HepG2 (cell line): Measurements from ENCODE around the gene PPP2R5D. TPM values are rescaled to one million over a fixed set of nuclear protein-coding genes. Genes with fewer than 3 reads are reported as not detected.

Experiments used
- CBX1 ChIP-seq: IDR thresholded peaks from one replicate; pipeline ENCODE4 v1.6.1; 2016; ENCODE audit warnings: antibody characterized with exemption, low read depth
- CEBPG ChIP-seq: IDR thresholded peaks from 2 replicates; pipeline ENCODE4 v1.6.1; 2016
- GABPB1 ChIP-seq: IDR thresholded peaks from 2 replicates; pipeline ENCODE4 v1.6.1; 2016; ENCODE audit warnings: mild to moderate bottlenecking, missing genetic modification reagents, moderate library complexity, missing compliant biosample characterization
- MYNN ChIP-seq: sonication (generic); formaldehyde crosslinking; IDR thresholded peaks from 2 replicates; pipeline ENCODE4 v1.4.0; 2020; ENCODE audit warnings: mild to moderate bottlenecking, low read depth, missing genetic modification reagents
- RFX5 ChIP-seq: IDR thresholded peaks from 2 replicates; pipeline ENCODE4 v1.6.1; 2011; ENCODE audit warnings: low read depth, low read length, improper control_type of control experiment
- RXRB ChIP-seq: IDR thresholded peaks from 2 replicates; pipeline ENCODE4 v1.6.1; 2016; ENCODE audit warnings: borderline replicate concordance, missing genetic modification reagents, missing compliant biosample characterization
- SIN3A ChIP-seq: IDR thresholded peaks from 2 replicates; pipeline ENCODE4 v1.6.1; 2011; ENCODE audit warnings: low read depth, mild to moderate bottlenecking, control low read depth, low read length, borderline replicate concordance
- SIX4 ChIP-seq: sonication (generic); formaldehyde crosslinking; IDR thresholded peaks from 2 replicates; pipeline ENCODE4 v1.4.0; 2020; ENCODE audit warnings: missing genetic modification reagents
- SRSF1 ChIP-seq: fragments of 200-400 bp; formaldehyde crosslinking; optimal IDR thresholded peaks from 2 replicates; pipeline ENCODE3; 2017; ENCODE audit warnings: mild to moderate bottlenecking, low read depth, low read length, moderate library complexity
- TAF1 ChIP-seq: sonication (generic); formaldehyde crosslinking; IDR thresholded peaks from 2 replicates; pipeline ENCODE4 v1.4.0; 2020; ENCODE audit warnings: missing genetic modification reagents
- TP53 ChIP-seq: sonication (generic); formaldehyde crosslinking; conservative IDR thresholded peaks from 2 replicates; pipeline ENCODE4 v1.4.0; 2020; ENCODE audit warnings: missing genetic modification reagents
- ZNF234 ChIP-seq: sonication (generic); formaldehyde crosslinking; conservative IDR thresholded peaks from 2 replicates; pipeline ENCODE4 v1.5.1; 2020; ENCODE audit warnings: mild to moderate bottlenecking, missing genetic modification reagents
- ZNF30 ChIP-seq: sonication (generic); formaldehyde crosslinking; IDR thresholded peaks from 2 replicates; pipeline ENCODE4 v1.5.0; 2020; ENCODE audit warnings: mild to moderate bottlenecking, missing genetic modification reagents
- ZNF530 ChIP-seq: sonication (generic); formaldehyde crosslinking; IDR thresholded peaks from 2 replicates; pipeline ENCODE4 v1.5.0; 2020; ENCODE audit warnings: low read depth, mild to moderate bottlenecking, missing genetic modification reagents
- ZNF557 ChIP-seq: sonication (generic); formaldehyde crosslinking; IDR thresholded peaks from 2 replicates; pipeline ENCODE4 v1.4.0; 2020; ENCODE audit warnings: missing genetic modification reagents
- ZNF644 ChIP-seq: IDR thresholded peaks from 2 replicates; pipeline ENCODE4 v1.6.1; 2016; ENCODE audit warnings: low read depth
- ZNF720 ChIP-seq: sonication (generic); formaldehyde crosslinking; IDR thresholded peaks from 2 replicates; pipeline ENCODE4 v1.4.0; 2020; ENCODE audit warnings: missing genetic modification reagents
- ZSCAN31 ChIP-seq: sonication (generic); formaldehyde crosslinking; IDR thresholded peaks from 2 replicates; pipeline ENCODE4 v1.5.0; 2020; ENCODE audit warnings: low read depth, mild to moderate bottlenecking, missing genetic modification reagents
- polyA plus RNA-seq, 8 experiments: library from polyadenylated mRNA; depleted of rRNA in 3 of 8; stranded (reverse) in 7 of 8; unstranded in 1 of 8; fragments of >200 nt; fragmentation: Illumina TruSeq in 4 of 8; extraction: Trizol in 4 of 8; gene quantifications; 2 replicates each; pipeline versions ENCODE4 v1.2.1 to v1.2.3, GENCODE V29; 2011 to 2016; ENCODE audit warnings: low read depth in 4 of 8, missing spikeins in 1 of 8, mixed read lengths in 1 of 8; ENCODE audit not compliant: insufficient read depth in 1 of 8
- total RNA-seq, 5 experiments: library from RNA; depleted of rRNA; stranded (reverse); fragments of >200 nt; fragmentation: Illumina TruSeq; extraction: Trizol; gene quantifications; 2 replicates each; pipeline ENCODE4 v1.2.3, GENCODE V29; 2016; ENCODE audit warnings: low read depth in 1 of 5
- TF ChIP-seq, protein P1 (sequence below), 2 experiments: sonication (generic) in 1 of 2; formaldehyde crosslinking in 1 of 2; IDR thresholded peaks; 2 replicates each; pipeline versions ENCODE4 v1.4.0 to v1.6.1; 2018 to 2020; ENCODE audit warnings: missing genetic modification reagents in 2 of 2, borderline replicate concordance in 1 of 2, low read depth in 1 of 2, mild to moderate bottlenecking in 1 of 2, missing biosample characterization in 1 of 2
- TF ChIP-seq, protein P2 (sequence below): sonication (generic); formaldehyde crosslinking; IDR thresholded peaks from 2 replicates; pipeline ENCODE4 v1.4.0; 2020; ENCODE audit warnings: missing genetic modification reagents
- TF ChIP-seq, protein P3 (sequence below): sonication (generic); formaldehyde crosslinking; conservative IDR thresholded peaks from 2 replicates; pipeline ENCODE4 v1.8.0; 2022; ENCODE audit warnings: missing genetic modification reagents
- TF ChIP-seq, protein P4 (sequence below): sonication (generic); formaldehyde crosslinking; IDR thresholded peaks from 2 replicates; pipeline ENCODE4 v1.4.0; 2020; ENCODE audit warnings: mild to moderate bottlenecking, missing genetic modification reagents

The PPP2R5D gene
- total and polyA plus RNA-seq, 2 of the 13 experiments (the other 11 are each of a cell fraction or from before 2014, with no cell fraction given) = 53.7 to 60.4 TPM

DNA sequence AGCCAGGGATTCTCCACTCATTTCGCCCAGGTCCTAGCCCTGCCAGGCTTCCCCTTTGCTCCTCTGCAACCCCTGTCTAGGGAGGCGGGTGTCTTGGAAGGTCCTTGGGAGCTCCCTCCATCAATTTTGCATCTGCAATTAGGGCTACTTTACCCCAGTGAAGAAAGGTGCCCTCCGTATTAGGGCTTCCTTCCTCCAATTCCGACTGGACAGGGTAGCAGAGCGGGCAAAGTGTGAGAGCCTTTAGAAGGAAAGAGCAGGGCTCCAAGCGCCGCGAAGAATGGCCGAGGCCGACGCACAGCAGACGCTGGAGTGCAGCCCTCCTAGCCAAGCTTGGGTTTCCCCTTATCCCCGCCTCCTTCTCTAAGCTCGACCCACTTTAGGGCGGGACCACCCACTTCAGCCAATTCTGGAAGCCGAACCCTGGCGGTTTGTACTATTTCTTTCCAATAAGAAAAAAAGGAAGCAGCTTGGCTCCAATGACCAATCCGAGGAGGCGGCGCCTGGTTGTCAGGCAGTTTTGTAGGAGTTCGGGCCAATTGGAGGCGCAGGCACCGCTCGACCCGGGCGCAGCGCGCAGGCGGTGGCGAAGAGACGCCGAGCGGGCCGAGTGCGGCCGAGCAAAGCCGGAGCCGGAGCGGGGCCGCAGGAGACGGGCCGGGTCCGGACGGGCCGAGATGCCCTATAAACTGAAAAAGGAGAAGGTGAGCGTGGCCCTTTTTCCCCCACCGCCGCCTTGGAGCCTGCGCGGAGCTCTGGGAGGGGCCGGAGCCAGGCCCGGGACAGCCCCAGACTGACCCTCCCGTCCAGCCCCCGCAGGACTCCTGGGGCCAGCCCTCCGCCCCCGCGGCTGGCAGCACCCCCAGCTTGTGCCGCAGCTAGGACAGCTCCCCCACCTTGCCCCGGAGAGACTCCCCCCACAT, at the start of gene PPP2R5D (continued):
- no peak for TF ChIP-seq ZNF720 (CRISPR knock-in tag)
- TF ChIP-seq, protein P1, sequence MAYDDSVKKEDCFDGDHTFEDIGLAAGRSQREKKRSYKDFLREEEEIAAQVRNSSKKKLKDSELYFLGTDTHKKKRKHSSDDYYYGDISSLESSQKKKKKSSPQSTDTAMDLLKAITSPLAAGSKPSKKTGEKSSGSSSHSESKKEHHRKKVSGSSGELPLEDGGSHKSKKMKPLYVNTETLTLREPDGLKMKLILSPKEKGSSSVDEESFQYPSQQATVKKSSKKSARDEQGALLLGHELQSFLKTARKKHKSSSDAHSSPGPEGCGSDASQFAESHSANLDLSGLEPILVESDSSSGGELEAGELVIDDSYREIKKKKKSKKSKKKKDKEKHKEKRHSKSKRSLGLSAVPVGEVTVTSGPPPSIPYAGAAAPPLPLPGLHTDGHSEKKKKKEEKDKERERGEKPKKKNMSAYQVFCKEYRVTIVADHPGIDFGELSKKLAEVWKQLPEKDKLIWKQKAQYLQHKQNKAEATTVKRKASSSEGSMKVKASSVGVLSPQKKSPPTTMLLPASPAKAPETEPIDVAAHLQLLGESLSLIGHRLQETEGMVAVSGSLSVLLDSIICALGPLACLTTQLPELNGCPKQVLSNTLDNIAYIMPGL (CRISPR knock-in tag; IDR thresholded peaks at IDR 0.05; ENCODE audit: borderline replicate concordance in 1 of 2, low read depth in 1 of 2) = peak; percentile 44 to 53; a peak in 3 of 4 replicates
- TF ChIP-seq ZSCAN31 (CRISPR knock-in tag) = peak; percentile 82
- TF ChIP-seq GABPB1 = peak; percentile 67
- TF ChIP-seq RFX5 = peak; percentile 100
- TF ChIP-seq SIN3A = peak; percentile 57; the same call in 1 of the 2 replicates
- TF ChIP-seq ZNF234 (CRISPR knock-in tag) = 0 out of 2 replicates have a peak, but pooled peaks have one; percentile 51
- TF ChIP-seq, protein P2, sequence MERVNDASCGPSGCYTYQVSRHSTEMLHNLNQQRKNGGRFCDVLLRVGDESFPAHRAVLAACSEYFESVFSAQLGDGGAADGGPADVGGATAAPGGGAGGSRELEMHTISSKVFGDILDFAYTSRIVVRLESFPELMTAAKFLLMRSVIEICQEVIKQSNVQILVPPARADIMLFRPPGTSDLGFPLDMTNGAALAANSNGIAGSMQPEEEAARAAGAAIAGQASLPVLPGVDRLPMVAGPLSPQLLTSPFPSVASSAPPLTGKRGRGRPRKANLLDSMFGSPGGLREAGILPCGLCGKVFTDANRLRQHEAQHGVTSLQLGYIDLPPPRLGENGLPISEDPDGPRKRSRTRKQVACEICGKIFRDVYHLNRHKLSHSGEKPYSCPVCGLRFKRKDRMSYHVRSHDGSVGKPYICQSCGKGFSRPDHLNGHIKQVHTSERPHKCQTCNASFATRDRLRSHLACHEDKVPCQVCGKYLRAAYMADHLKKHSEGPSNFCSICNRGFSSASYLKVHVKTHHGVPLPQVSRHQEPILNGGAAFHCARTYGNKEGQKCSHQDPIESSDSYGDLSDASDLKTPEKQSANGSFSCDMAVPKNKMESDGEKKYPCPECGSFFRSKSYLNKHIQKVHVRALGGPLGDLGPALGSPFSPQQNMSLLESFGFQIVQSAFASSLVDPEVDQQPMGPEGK (CRISPR knock-in tag) = peak; percentile 74
- no peak for TF ChIP-seq CBX1
- TF ChIP-seq, protein P3, sequence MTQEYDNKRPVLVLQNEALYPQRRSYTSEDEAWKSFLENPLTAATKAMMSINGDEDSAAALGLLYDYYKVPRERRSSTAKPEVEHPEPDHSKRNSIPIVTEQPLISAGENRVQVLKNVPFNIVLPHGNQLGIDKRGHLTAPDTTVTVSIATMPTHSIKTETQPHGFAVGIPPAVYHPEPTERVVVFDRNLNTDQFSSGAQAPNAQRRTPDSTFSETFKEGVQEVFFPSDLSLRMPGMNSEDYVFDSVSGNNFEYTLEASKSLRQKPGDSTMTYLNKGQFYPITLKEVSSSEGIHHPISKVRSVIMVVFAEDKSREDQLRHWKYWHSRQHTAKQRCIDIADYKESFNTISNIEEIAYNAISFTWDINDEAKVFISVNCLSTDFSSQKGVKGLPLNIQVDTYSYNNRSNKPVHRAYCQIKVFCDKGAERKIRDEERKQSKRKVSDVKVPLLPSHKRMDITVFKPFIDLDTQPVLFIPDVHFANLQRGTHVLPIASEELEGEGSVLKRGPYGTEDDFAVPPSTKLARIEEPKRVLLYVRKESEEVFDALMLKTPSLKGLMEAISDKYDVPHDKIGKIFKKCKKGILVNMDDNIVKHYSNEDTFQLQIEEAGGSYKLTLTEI = no peak
- TF ChIP-seq MYNN (CRISPR knock-in tag) = no peak
- TF ChIP-seq, protein P4, sequence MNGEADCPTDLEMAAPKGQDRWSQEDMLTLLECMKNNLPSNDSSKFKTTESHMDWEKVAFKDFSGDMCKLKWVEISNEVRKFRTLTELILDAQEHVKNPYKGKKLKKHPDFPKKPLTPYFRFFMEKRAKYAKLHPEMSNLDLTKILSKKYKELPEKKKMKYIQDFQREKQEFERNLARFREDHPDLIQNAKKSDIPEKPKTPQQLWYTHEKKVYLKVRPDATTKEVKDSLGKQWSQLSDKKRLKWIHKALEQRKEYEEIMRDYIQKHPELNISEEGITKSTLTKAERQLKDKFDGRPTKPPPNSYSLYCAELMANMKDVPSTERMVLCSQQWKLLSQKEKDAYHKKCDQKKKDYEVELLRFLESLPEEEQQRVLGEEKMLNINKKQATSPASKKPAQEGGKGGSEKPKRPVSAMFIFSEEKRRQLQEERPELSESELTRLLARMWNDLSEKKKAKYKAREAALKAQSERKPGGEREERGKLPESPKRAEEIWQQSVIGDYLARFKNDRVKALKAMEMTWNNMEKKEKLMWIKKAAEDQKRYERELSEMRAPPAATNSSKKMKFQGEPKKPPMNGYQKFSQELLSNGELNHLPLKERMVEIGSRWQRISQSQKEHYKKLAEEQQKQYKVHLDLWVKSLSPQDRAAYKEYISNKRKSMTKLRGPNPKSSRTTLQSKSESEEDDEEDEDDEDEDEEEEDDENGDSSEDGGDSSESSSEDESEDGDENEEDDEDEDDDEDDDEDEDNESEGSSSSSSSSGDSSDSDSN = peak; percentile 78
- TF ChIP-seq SRSF1 = peak; percentile 52
- peak; percentile 90 for TF ChIP-seq TP53 (CRISPR knock-in tag)
- peak; percentile 24; the same call in 1 of the 2 replicates for TF ChIP-seq RXRB
- TF ChIP-seq SIX4 (CRISPR knock-in tag) = no peak
- TF ChIP-seq ZNF530 (CRISPR knock-in tag) = no peak
- TF ChIP-seq CEBPG (CRISPR knock-in tag) = 0 out of 2 replicates have a peak, but pooled peaks have one; percentile 4
- peak; percentile 65; the same call in 1 of the 2 replicates for TF ChIP-seq ZNF557 (CRISPR knock-in tag)
- TF ChIP-seq ZNF30 (CRISPR knock-in tag) = no peak
- TF ChIP-seq TAF1 = peak; percentile 92
- no peak for TF ChIP-seq ZNF644 (CRISPR knock-in tag)
